HG03558 (cell line): ENCODE measurements around the gene TMEM209.

Experiments
- ATAC-seq: cut with Tn5 transposase; IDR thresholded peaks from one replicate; pipeline ENCODE4 v1.9.1; 2021; ENCODE audit warnings: moderate number of reproducible peaks; ENCODE audit not compliant: unreplicated experiment; ENCODE audit errors: extremely low read depth

TMEM209 gene

GRCh38 chr7:130178251-130178650 is 27.0 kb downstream of the TMEM209 start:
- ATAC-seq, result no peak

- no peak for ATAC-seq
Observed at GRCh38 chr7:130174237-130174959, 30.8 kb downstream of the TMEM209 start.

GRCh38 chr7:130162196-130162595 is 43.0 kb downstream of the TMEM209 start:
- ATAC-seq, result no peak

GRCh38 chr7:130160455-130160854 is 44.8 kb downstream of the TMEM209 start:
- no peak for ATAC-seq

GRCh38 chr7:130160023-130160422 is 45.2 kb downstream of the TMEM209 start:
- no peak for ATAC-seq

GRCh38 chr7:130157700-130158099 is 47.5 kb downstream of the TMEM209 start:
- ATAC-seq, result no peak

GRCh38 chr7:130156140-130156539 is 49.1 kb downstream of the TMEM209 start:
- ATAC-seq, result no peak

- ATAC-seq, result no peak
Observed at GRCh38 chr7:130154501-130155317, 50.5 kb downstream of the TMEM209 start.

- no peak for ATAC-seq
Observed at GRCh38 chr7:130154131-130154500, 51.1 kb downstream of the TMEM209 start.

- ATAC-seq, result no peak
Observed at GRCh38 chr7:130153211-130153908, 51.8 kb downstream of the TMEM209 start.

GRCh38 chr7:130152493-130153210 is 52.6 kb downstream of the TMEM209 start:
- no peak for ATAC-seq

- ATAC-seq, result no peak
Observed at GRCh38 chr7:130151591-130152492, 53.4 kb downstream of the TMEM209 start.

GRCh38 chr7:130150587-130150986 is 54.6 kb downstream of the TMEM209 start:
- no peak for ATAC-seq

GRCh38 chr7:130149281-130150139 is 55.7 kb downstream of the TMEM209 start:
- no peak for ATAC-seq

GRCh38 chr7:130148561-130148960 is 56.6 kb downstream of the TMEM209 start:
- no peak for ATAC-seq

- no peak for ATAC-seq
Observed at GRCh38 chr7:130147710-130148325, 57.4 kb downstream of the TMEM209 start.

GRCh38 chr7:130146693-130147405 is 58.4 kb downstream of the TMEM209 start:
- no peak for ATAC-seq
